ENCODE data around the gene CNNM4.

CNNM4 gene

GRCh38 chr2:96730212-96730611 lies 30.5 kb upstream of the CNNM4 start:
- Histone ChIP-seq H3K4me3 (no peak overlapping the region), H3K27ac (peak overlapping the region in 1 of 2 donors; percentile 39)
- no peak for TF ChIP-seq CTCF (IDR thresholded peaks at IDR 0.05)
- no peak for DNase-seq (ENCODE audit: low spot score)

- no peak overlapping the region for H3K4me3 ChIP-seq
- no peak overlapping the region for H3K27ac ChIP-seq
- no peak for DNase-seq (ENCODE audit: low spot score)
- no peak for TF ChIP-seq CTCF (IDR thresholded peaks at IDR 0.05)
Measured at GRCh38 chr2:96733931-96734330, 26.8 kb upstream of the CNNM4 start.

- H3K27ac ChIP-seq: peak overlapping the region; percentile 0 to 24
- no peak for TF ChIP-seq CTCF (IDR thresholded peaks at IDR 0.05)
- DNase-seq (ENCODE audit: low spot score): no peak
- H3K4me3 ChIP-seq: no peak overlapping the region
Measured at GRCh38 chr2:96734880-96735583, 25.7 kb upstream of the CNNM4 start.

- Histone ChIP-seq H3K4me3 (no peak overlapping the region), H3K27ac (no peak overlapping the region)
- DNase-seq (ENCODE audit: low spot score): no peak
- no peak for TF ChIP-seq CTCF (IDR thresholded peaks at IDR 0.05)
Measured at GRCh38 chr2:96737251-96737650, 23.5 kb upstream of the CNNM4 start.

- no peak for DNase-seq (ENCODE audit: low spot score)
- no peak for TF ChIP-seq CTCF (IDR thresholded peaks at IDR 0.05)
- Histone ChIP-seq H3K4me3 (no peak overlapping the region), H3K27ac (no peak overlapping the region)
Measured at GRCh38 chr2:96737831-96738230, 22.9 kb upstream of the CNNM4 start.

- peak overlapping the region; percentile 49 to 81 for H3K27ac ChIP-seq
- TF ChIP-seq CTCF (IDR thresholded peaks at IDR 0.05): no peak
Measured at GRCh38 chr2:96739076-96739632, 21.5 kb upstream of the CNNM4 start.

More at GRCh38 chr2:96739076-96739632, 21.5 kb upstream of the CNNM4 start:
- H3K4me3 ChIP-seq: peak overlapping the region; percentile 90
- DNase-seq (ENCODE audit: low spot score): no peak
